GM12864 (cell line): ENCODE measurements around the gene RNASEL.
"Not testable (repeated sequence)": the region's sequence is repeated elsewhere in the genome, so short reads cannot be mapped to it uniquely, and the experiment has no call there.

Experiments used
- DNase-seq: peaks from one replicate; pipeline ENCODE4 v3.0.0-alpha.2; 2011; ENCODE audit warnings: low read depth
- H3K4me3 ChIP-seq: 2 replicates; pipeline ENCODE4 v1.5.1; 2011; ENCODE audit warnings: mild to moderate bottlenecking, low read depth, low read length, control low read depth
- CTCF ChIP-seq: IDR thresholded peaks from 2 replicates; pipeline ENCODE4 v1.5.1; 2011; ENCODE audit warnings: low read depth, mild to moderate bottlenecking, moderate library complexity, low read length, control low read depth, inconsistent platforms; ENCODE audit errors: missing control alignments

The RNASEL gene

DNA sequence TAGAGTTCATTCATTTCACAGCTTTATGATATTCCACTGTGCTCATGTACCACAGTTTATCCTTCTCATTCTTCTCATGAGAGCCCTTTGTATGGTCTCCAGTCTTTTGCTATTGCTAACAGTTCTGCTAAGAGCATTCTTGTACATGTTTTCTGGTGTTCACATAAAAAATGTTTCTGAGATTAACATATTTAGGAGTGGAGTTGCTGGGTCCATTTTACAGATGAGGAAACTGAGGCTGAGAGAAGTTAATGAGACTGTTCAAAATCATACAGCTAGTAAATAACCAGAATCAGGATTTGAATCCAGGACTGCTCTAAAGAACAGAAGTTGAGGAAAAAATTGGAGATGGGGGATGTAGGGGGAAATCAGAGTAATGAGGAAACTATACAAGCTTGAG lies 44.0 kb upstream of the RNASEL start:
- H3K4me3 ChIP-seq, result no peak overlapping the region
- no peak for DNase-seq
- no peak for TF ChIP-seq CTCF

DNA sequence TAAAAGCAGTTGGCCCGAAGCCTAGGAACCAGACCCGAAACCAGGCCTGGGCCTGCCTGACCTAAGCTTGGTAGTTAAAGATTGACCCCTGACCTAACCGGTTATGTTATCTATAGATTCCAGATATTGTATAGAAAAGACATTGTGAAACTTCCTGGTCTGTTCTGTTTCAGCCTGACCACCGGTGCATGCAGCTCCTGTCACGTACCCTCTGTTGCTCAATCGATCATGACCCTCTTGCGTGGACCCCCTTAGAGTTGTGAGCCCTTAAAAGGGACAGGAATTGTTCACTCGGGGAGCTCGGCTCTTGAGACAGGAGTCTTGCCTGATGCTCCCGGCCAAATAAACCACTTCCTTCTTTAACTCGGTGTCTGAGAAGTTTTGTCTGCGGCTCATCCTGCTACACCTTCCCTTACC lies 43.4 kb upstream of the RNASEL start:
- not testable (repeated sequence) for DNase-seq, H3K4me3 ChIP-seq

- no peak overlapping the region for H3K4me3 ChIP-seq
- TF ChIP-seq CTCF, result no peak
- no peak for DNase-seq
Measured at GRCh38 chr1:182631954-182632353, 42.9 kb upstream of the RNASEL start.

GRCh38 chr1:182631053-182631677 lies 42.1 kb upstream of the RNASEL start:
- no peak for DNase-seq
- TF ChIP-seq CTCF, result no peak
- H3K4me3 ChIP-seq, result no peak overlapping the region

- no peak for TF ChIP-seq CTCF
- DNase-seq, result no peak
Measured at GRCh38 chr1:182630586-182630985, 41.5 kb upstream of the RNASEL start.

DNA sequence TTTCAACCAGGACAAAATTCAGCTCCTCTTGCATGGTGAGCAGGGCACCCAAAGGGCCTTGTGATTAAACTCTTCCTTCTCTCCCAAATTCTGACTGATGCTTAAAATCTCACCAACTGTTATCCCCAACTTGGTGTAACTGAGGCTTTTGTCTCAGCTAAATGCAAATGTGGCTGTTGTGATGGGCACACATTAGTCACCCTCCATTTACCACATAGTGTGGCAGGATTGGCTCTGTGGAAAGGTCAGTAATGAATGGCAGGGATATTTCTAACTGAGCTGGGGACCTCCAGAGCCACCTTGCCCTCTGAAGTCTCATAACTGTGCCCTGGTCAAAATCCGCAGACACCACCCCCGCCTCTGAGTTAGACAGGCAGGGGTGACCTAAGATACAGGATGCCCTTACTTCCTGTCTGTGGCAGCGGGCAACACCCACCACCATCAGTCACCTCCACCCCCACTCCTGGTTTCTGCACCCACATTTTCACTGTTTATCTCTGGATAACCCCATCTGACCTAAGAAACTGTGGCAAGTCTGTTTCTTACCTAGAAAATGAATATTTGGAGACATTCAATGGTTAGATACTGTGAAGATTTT lies 40.5 kb upstream of the RNASEL start:
- TF ChIP-seq CTCF, result no peak
- no peak overlapping the region for H3K4me3 ChIP-seq
- no peak for DNase-seq

More at GRCh38 chr1:182630586-182630985, 41.5 kb upstream of the RNASEL start:
- H3K4me3 ChIP-seq, result no peak overlapping the region

DNA sequence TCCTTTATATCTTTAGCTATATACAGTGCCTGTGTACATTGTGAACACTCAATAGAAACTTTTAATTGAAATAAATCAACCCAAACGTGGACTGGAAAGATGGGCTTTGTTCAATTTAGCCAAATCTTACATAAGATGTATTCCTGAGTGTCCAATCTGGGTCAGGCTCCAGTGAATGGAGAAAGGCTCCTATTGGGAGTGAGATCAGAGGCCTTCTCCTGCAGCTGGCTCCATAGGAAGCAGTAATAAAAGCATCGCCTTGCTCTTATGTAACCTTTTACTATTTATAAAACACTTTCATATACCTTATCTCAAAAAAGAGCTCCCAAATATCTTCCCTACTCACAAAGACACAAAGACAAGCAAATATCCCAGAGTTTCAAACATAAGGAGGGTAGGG lies 40.0 kb upstream of the RNASEL start:
- TF ChIP-seq CTCF, result no peak
- H3K4me3 ChIP-seq, result no peak overlapping the region
- no peak for DNase-seq
